SK-N-SH treated with all-trans-retinoic acid at 6 μM for 48 hours (cell line): Measurements from ENCODE around the gene MAP3K14.

Experiments
- ATAC-seq: fragments of 200-7000 bp; cut with Tn5 transposase; 3 replicates; pipeline ENCODE4 v1.9.1; 2020; ENCODE audit warnings: mild to moderate bottlenecking, moderate library complexity
- ARNTL ChIP-seq: fragments of 450-650 bp; formaldehyde crosslinking; IDR thresholded peaks from 2 replicates; pipeline ENCODE4 v1.5.0; 2020; ENCODE audit warnings: low read depth, mild to moderate bottlenecking, moderate library complexity, borderline replicate concordance
- CREB5 ChIP-seq: fragments of 250-450 bp; sonication (Bioruptor Pico); IDR thresholded peaks from 2 replicates; pipeline ENCODE4 v1.5.1; 2020; ENCODE audit warnings: low read depth, mild to moderate bottlenecking, moderate library complexity
- CSDC2 ChIP-seq: fragments of 250-450 bp; sonication (Bioruptor Pico); IDR thresholded peaks from 2 replicates; pipeline ENCODE4 v1.5.0; 2020; ENCODE audit warnings: mild to moderate bottlenecking, moderate library complexity
- CSRNP3 ChIP-seq: fragments of 250-450 bp; sonication (Bioruptor Pico); IDR thresholded peaks from 2 replicates; pipeline ENCODE4 v1.5.1; 2021; ENCODE audit warnings: mild to moderate bottlenecking, moderate library complexity
- ESRRG ChIP-seq: fragments of 250-450 bp; sonication (Bioruptor Pico); IDR thresholded peaks from 2 replicates; pipeline ENCODE4 v1.6.1; 2021; ENCODE audit warnings: mild to moderate bottlenecking
- GLIS3 ChIP-seq: fragments of 250-450 bp; sonication (Bioruptor Pico); IDR thresholded peaks from 2 replicates; pipeline ENCODE4 v1.5.0; 2020; ENCODE audit warnings: mild to moderate bottlenecking, moderate library complexity
- OSR1 ChIP-seq: fragments of 250-450 bp; sonication (Bioruptor Pico); IDR thresholded peaks from 2 replicates; pipeline ENCODE4 v1.8.0; 2022; ENCODE audit warnings: moderate library complexity, mild to moderate bottlenecking, inconsistent platforms
- PATZ1 ChIP-seq: fragments of 250-450 bp; sonication (Bioruptor Pico); IDR thresholded peaks from 2 replicates; pipeline ENCODE4 v1.8.0; 2020; ENCODE audit warnings: mild to moderate bottlenecking, moderate library complexity, borderline replicate concordance
- POU6F1 ChIP-seq: fragments of 250-450 bp; sonication (Bioruptor Pico); IDR thresholded peaks from 2 replicates; pipeline ENCODE4 v1.8.0; 2021; ENCODE audit warnings: low read depth, mild to moderate bottlenecking, moderate library complexity, borderline replicate concordance
- PPARA ChIP-seq: fragments of 250-450 bp; sonication (Bioruptor Pico); IDR thresholded peaks from 2 replicates; pipeline ENCODE4 v1.5.0; 2020; ENCODE audit warnings: mild to moderate bottlenecking, borderline replicate concordance
- RARB ChIP-seq: fragments of 250-450 bp; sonication (Bioruptor Pico); IDR thresholded peaks from 2 replicates; pipeline ENCODE4 v1.8.0; 2021; ENCODE audit warnings: mild to moderate bottlenecking, moderate library complexity
- SNAI2 ChIP-seq: fragments of 250-450 bp; sonication (Bioruptor Pico); IDR thresholded peaks from 2 replicates; pipeline ENCODE4 v1.5.0; 2020; ENCODE audit warnings: mild to moderate bottlenecking, moderate library complexity
- TOX ChIP-seq: fragments of 250-450 bp; sonication (Bioruptor Pico); IDR thresholded peaks from 2 replicates; pipeline ENCODE4 v1.8.0; 2021; ENCODE audit warnings: mild to moderate bottlenecking, moderate library complexity, borderline replicate concordance
- TSHZ2 ChIP-seq: fragments of 250-450 bp; sonication (Bioruptor Pico); IDR thresholded peaks from 2 replicates; pipeline ENCODE4 v1.5.0; 2020; ENCODE audit warnings: mild to moderate bottlenecking, moderate library complexity
- ZC3H10 ChIP-seq: fragments of 250-450 bp; sonication (Bioruptor Pico); IDR thresholded peaks from 2 replicates; pipeline ENCODE4 v1.5.1; 2021; ENCODE audit warnings: mild to moderate bottlenecking, moderate library complexity
- ZFP3 ChIP-seq: fragments of 250-450 bp; sonication (Bioruptor Pico); IDR thresholded peaks from 2 replicates; pipeline ENCODE4 v1.5.0; 2020; ENCODE audit warnings: mild to moderate bottlenecking, moderate library complexity
- ZFP30 ChIP-seq: fragments of 450-650 bp; formaldehyde crosslinking; IDR thresholded peaks from 2 replicates; pipeline ENCODE4 v1.5.0; 2022; ENCODE audit warnings: mild to moderate bottlenecking, moderate library complexity
- ZNF70 ChIP-seq: fragments of 450-650 bp; formaldehyde crosslinking; IDR thresholded peaks from 2 replicates; pipeline ENCODE4 v1.5.0; 2020; ENCODE audit warnings: mild to moderate bottlenecking, moderate library complexity
- ZNF8 ChIP-seq: fragments of 450-650 bp; formaldehyde crosslinking; IDR thresholded peaks from 2 replicates; pipeline ENCODE4 v1.5.0; 2020; ENCODE audit warnings: mild to moderate bottlenecking, moderate library complexity

Gene MAP3K14

GRCh38 chr17:45257115-45257514 lies 59.7 kb downstream of the MAP3K14 start (continued):
- TF ChIP-seq POU6F1 (CRISPR knock-in tag) (no peak), RARB (CRISPR knock-in tag) (no peak), OSR1 (CRISPR knock-in tag) (no peak), TOX (no peak), SNAI2 (CRISPR knock-in tag) (no peak)

GRCh38 chr17:45256114-45256966 lies 60.5 kb downstream of the MAP3K14 start:
- TF ChIP-seq ZNF8 (CRISPR knock-in tag) (no peak), ZC3H10 (no peak), ESRRG (CRISPR knock-in tag) (no peak), CSDC2 (CRISPR knock-in tag) (no peak), CREB5 (CRISPR knock-in tag) (no peak), OSR1 (CRISPR knock-in tag) (no peak), ZNF70 (CRISPR knock-in tag) (no peak), GLIS3 (CRISPR knock-in tag) (no peak), RARB (CRISPR knock-in tag) (no peak), TSHZ2 (CRISPR knock-in tag) (no peak), ZFP30 (CRISPR knock-in tag) (no peak), SNAI2 (CRISPR knock-in tag) (no peak), ZFP3 (CRISPR knock-in tag) (no peak), POU6F1 (CRISPR knock-in tag) (no peak), CSRNP3 (CRISPR knock-in tag) (no peak), PPARA (CRISPR knock-in tag) (no peak), ARNTL (no peak), PATZ1 (CRISPR knock-in tag) (no peak)
- ATAC-seq, result no peak
